SKM-1 (cell line): Measurements from ENCODE around the gene TOB1.

Experiments
- DNase-seq: peaks from one replicate; lab custom pipeline; 2025; ENCODE audit not compliant: unreplicated experiment; lab: John Stamatoyannopoulos, UW

The TOB1 gene

DNA sequence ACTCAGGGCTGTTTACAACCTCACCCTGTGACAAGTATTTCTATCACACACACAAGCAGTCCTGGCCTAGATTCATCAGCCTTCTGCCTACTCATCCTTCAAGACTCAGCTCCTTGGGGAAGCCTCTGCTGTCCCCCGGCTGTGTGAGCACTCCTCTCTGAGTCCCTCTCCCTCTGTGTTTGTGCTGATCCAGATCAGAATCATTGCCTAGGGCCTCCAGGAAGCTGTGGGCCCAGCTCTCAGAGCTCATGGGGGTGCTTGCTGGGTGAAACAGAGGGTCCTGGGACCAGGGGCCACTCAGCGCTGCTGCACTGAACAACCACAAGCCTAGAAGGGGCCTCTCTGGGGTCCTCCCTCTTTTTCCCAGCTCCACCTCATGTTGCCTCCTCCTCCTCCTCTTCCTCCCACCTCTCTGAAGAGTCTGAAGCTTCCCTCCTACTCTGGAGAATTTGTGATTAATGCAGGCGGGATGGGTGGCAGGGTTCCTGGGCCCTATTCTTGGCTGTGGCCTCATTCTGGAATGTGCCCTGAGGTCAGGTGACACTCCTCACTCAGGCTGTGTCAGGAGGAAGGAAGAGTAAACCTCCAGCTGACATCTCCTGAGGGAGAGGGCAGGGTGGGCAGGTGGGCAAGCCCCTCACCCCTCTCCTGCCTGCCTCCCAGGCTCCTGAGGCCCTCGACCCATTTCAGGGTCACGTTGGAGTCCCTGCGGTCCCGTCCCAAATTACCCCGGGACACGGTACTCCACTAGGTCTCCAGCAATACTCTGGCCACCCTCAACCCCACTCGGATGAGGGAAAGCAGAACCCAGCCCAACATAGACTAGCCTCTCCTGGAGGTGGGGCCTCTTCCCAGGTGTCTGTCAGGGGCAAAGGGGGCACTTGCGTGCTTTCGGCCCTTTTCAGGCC is 20.7 kb downstream of the TOB1 start:
- no peak for DNase-seq

DNA sequence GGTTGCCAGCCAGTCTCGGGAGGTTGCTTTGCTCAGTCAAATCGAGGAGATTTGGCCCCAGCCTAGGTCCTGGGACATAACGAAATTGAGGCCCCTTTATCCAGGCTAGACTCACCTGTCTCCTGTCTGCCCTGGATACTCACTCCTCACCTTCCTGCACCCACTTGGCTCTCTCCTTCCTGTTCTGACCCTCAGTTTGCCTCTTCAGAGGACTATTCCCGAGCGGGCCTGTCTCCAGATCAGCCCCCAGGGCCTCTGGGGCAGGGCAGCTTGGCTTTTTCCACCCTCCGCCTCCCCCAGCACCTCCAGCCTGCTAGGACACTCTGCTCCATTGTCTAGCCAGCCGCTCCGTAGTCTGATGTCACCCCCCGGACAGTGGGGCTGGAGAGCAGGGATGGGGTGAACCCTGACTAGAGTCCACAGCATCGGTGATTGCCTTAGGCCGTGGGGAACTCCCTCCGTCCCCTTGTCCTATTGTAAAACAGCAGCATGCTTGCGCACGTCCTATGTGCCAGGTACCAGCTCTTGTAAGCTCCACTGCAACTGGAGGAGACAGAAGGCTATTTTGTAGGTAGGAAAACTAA is 21.9 kb downstream of the TOB1 start:
- no peak for DNase-seq

DNA sequence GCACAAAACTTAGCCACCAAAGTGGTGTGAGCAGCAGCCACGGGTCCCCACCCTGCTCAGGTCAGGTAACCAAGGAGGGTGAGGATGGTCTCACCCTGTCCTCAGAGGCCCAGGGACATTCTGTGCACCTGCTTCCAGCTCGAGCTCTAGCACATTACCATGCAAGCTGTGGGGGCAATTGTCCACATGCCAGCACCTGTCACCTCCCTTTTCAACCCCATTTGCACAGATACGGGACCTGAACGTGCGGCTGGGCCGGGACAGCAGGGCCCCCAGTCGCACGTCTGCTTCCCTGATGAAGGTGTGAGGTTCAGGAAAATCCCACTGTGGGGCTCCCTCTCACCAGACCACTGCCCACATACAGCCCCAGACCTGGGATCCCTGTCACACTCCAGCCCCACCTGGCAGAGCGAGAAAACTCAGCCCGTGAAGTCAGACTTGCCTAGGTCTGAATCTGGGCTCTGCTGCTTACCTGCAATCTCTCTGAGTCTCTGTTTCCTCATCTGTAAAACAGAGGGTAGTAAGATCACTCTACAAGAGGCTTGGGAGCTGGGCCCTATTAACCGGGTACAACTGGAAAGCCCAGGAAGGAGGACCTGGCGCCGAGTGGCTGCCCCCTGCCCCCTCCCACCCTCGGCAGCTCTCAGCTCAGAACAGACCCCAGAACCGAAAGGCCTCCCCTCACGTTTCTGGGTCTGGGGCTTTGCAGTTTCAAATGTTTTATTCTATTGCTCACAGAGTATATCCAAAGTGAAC is 22.8 kb downstream of the TOB1 start:
- no peak for DNase-seq

DNA sequence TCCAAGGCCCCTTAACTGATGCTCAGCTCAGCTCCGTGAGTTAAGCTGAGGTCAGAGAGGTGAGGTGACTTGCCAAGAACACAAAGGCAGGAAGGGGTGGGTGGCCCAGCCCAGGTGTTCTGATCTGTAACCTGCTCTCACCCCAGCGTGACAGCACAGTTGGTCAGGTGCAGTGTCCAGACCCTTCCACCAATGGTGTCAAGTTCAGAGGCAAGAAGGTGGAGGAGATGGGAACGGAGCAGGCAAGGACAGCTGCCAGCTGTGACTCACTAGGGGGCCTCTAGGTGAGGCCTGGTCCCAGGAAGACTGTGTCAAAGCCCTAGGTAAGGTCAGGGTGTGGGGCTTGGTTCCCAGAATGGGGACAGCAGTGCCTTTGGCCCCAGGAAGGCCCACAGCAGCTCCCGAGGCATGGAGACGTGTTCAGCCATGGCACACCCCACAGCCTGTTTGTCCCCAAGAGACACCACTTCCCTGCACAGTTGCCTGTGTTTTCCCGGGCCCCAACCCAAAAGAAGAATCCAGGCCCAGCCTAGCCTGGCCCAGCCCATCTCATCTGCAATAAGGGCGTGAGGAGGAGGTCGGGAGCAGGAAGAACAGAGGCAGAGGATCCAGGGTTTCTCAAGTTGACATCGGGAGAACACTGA is 23.5 kb downstream of the TOB1 start:
- DNase-seq, result no peak

DNA sequence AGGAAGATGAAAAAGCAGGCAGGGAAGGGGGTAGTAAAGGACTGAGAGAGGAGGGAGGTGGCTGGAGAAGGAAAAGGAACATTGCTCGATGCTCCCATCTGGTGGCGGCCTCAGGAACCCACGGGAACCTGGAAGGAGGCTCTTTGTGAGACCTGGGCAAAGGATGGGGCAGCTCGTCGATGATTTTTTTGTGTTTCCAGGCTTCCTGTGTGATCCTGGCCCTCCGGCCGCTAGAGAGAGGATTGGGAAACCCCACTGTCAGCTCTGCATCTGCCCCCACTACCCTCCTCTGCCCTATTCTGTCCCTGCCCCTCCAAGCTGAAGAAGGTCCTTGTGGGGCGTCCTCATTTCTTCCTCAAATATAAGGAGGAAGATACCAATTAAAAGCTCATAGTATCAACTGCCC is 24.2 kb downstream of the TOB1 start:
- peak; percentile 64 for DNase-seq

GRCh38 chr17:50841277-50841948 is 24.7 kb downstream of the TOB1 start:
- DNase-seq, result no peak

- DNase-seq, result no peak
Observed at GRCh38 chr17:50840311-50840851, 25.8 kb downstream of the TOB1 start.

- DNase-seq, result no peak
Observed at GRCh38 chr17:50839591-50840310, 26.4 kb downstream of the TOB1 start.

- DNase-seq, result no peak
Observed at GRCh38 chr17:50837980-50838954, 27.9 kb downstream of the TOB1 start.

GRCh38 chr17:50837286-50837979 is 28.7 kb downstream of the TOB1 start:
- DNase-seq, result no peak

GRCh38 chr17:50836826-50837225 is 29.3 kb downstream of the TOB1 start:
- no peak for DNase-seq

DNA sequence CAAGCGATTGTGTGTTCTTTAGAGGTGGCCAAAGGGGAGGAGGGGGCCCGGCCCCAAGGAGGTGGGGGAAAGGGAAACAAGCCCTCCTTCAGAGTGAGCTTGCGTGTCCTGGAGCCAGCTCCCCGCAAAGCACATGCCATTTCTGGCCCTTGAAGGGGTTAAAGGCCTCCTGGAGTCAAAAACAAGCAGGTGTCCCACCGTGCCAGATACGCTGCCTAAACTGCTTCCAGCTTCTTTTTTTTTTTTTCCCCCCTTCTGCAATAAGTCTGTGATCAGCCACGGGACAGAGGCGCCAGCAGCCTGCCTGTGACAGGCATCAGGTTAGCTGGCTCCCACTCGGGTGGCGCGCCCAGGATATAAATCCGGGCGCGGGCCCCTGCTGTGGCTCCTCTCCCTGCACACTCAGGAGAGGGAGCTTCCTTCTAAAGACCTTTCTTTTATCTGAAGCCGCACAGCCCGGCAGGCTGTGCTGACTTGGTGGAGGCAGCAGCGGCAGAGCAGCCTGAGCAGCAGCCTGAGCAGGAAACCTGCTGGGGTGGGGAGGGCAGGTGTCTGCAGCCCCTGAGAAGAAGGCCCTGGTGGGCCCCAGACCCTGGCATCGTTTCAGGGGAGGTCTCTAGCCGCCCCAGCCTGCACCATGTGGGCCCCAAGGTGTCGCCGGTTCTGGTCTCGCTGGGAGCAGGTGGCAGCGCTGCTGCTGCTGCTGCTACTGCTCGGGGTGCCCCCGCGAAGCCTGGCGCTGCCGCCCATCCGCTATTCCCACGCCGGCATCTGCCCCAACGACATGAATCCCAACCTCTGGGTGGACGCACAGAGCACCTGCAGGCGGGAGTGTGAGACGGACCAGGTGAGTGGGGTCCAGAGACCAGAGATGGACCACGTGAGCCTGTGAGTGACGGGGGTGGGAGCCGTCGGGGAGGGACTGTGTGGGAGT is 30.6 kb downstream of the TOB1 start, which contains the start of gene WFIKKN2:
Gene WFIKKN2, plus strand, starts transcription at position 286 of the 934 bp plus-strand sequence. Its CDS starts 352 bp downstream, at position 638.
- DNase-seq, result no peak

DNA sequence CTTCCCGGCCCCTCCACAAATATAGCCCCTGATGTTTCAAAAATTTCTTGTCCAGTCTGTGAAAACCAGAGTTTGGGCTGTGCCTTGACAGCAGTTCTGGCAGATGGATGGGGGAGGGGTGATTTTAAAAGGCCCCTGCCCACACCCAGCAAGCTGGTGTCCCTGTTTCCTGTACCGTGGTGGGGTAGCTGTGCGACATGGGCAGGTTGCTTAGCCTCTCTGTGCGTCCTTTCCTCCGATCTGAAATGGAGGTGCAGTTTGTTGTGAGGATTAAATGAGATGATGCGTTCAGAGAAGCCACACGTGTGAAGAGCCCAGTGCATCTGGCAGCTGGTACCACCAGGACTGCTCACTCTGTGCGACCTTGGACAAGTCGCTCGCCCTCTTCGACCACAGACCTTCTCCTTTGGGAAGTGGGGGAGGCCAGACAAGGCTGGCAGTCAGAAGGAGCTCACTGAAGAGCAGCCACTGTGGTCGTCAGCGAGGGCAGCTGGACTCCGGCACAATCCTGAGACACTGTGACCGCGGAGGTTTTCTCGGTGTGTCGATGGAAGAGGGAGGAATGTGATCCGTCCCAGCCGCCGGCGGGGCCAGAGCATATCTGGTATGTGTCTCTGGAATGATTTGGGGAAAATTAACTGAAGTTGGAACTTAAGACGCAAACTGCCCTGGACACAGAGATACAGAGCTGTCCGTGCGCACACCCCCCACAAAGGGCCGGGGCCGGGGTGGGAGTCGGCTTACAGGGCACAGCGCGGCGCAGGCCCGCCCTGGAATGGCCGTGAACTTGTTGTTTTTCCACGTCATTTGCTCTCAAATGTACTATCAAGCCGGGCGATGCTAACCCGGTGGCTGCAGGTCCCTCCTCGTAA is 31.5 kb downstream of the TOB1 start:
- no peak for DNase-seq

- no peak for DNase-seq
Observed at GRCh38 chr17:50833510-50834428, 32.4 kb downstream of the TOB1 start.

DNA sequence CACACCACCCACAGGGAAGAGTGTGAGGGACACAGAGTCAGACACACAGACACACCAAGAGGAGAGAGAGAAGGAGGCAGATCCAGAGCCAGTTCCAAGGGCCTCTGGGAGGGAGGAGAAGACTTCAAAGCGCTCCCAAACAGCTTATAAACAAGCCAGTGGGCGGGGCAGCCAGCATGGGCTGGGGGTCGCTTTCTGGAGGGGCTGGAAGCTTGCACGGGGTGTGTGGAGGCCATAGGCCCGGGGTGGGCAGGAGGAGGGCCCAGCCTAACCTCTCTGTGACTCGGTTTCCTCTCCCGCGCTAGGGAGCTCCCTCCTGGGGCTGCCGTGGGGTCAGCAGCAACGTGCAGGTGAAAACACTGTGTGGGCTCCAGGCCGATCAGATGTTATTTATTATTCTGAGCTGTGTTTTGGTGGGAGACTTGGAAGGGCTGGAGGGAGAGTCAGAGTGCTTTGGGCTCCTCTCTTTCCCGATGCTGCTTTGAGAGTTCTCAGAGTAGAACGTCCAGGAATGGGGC is 33.2 kb downstream of the TOB1 start:
- no peak for DNase-seq
